GM19043 (cell line): ENCODE data around the gene TSPAN2.

Experiments used
- ATAC-seq: cut with Tn5 transposase; IDR thresholded peaks from one replicate; pipeline ENCODE4 v1.9.1; 2021; ENCODE audit warnings: low read depth; ENCODE audit not compliant: unreplicated experiment

The TSPAN2 gene

DNA sequence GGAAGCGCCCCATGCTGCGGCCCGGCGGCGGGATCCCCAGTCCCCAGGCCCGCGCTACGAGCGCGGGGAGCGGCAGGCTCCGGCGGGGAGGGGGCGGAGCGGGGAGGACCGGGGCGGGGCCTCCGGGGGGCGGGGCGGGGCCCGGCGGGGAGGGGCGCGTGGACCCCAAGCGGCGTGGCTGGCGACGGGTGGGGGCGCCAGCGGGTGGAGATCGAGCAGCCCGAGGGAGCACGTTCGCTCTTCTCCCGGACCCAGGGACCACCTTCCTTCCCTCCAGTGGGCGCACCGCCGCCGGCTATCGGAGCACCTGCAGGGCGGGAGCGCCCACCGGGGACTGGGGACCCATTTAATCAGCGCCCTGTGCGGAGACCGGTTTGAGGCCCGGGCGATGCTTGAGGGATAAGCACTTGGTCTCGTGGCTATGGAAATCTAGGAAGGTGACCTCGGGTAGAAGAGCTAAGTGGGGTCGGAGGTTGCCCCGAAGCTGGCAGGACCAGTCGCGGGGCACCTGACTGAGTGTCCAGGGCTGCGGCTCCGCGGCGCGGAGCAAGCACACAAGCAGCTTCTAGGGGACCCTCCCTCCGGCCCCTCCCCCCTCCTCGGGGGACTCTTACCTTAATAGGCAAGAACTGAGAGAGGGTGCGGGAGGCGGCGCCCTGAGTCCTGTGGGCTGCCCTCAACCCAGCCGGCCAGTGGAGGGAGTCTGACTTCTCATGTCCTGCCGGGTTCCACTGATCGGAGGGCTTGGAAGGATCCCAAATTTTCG is at the start of gene TSPAN2:
TSPAN2 (minus strand) TSS at position 84 of the 766 bp plus-strand sequence; CDS start at position 13, 71 bp downstream.
- no peak for ATAC-seq

DNA sequence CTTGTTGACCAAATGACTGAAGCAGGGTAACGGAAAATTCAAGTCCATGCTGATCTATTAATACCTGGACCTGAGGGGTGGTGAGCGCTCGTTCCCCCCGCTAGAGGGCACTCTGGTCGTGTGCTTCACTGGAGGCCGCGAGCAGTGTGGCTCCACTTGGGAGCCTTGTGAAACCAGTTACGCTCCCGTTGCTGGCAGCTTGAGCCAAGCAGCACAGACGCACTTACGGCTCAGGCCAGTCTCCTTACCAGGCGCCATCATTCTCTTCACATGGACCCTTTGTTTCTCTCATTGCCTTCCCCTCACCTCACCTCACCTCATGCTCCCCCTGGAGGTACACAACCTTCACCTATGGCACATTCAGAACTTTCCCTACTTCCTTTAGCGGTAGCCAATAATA is 49.7 kb upstream of the TSPAN2 start:
- ATAC-seq = peak; percentile 92

DNA sequence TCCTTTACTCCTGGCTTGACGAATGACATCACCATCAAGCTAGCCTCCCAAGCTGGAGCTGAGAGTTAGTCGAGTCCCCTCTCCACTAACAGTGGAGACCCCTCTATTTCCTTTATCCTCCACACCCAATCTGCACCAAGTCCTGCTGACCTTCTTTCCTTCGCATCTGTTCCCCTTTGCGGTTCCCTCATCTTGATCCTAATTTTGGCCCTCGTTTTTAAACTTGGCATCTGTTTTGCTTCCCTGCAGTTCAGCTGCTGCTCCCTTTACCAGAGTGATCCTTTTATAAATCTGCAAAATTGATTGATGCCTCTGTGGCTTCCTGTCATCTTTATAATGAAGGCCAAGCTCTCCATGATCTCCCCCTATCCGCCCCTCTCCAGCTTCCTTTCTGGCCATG is 49.0 kb upstream of the TSPAN2 start:
- ATAC-seq = no peak

DNA sequence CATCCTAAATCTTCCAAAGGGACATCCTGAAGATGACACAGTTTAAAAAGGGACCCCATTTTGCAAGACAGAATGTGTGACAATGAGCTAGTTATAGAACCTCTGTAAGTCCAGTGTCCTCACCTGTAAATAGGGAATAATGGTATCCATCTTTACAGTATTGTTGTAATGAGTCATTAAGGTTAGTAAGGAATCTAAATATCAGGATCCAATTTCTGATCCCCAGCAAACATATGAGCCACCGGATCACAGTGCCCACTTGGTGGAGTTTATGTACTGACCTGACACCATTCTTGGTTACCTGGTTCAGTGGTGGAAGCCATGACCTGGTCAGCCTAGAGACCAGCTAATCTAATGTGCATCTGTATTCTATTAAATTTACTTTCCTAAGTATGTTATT is 47.9 kb upstream of the TSPAN2 start:
- ATAC-seq = no peak

DNA sequence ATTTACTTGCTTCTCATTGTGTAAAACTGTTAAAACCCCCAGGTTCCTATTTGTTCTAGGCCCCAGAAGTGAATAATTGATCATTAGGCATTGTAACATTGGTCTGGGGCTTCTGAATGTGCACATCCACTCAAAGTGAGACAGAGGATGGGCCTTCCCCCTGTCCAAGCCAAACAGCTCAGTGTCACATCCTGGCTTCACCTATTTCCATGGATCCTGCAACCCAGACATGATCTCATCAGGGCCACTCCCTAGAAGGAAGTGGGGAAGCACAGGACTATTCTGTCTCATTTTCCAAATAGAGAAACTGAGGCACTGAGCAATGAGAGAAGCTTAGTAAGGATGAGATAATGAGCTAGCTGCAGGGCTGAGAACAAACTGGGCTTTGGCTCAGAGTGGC is 47.4 kb upstream of the TSPAN2 start:
- no peak for ATAC-seq

DNA sequence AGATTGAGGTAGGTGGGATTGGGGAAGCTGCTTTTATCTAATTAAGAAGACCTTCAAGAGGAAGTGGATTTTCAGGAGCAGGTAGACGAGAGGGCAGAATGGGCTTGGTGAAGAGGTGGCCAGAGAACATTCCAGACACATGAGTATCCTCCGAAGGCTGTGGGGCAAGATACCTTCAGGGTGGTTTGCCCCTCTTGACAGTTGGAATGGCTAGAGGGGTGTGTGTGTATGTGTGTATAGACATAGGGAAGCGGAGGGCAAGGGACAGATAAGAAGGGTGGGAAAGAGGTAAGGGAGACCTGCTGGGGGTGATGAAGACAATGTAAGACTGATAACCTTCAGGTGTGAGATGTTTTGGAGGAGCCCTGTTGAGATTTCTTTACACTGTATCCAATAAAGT is 46.8 kb upstream of the TSPAN2 start:
- no peak for ATAC-seq

DNA sequence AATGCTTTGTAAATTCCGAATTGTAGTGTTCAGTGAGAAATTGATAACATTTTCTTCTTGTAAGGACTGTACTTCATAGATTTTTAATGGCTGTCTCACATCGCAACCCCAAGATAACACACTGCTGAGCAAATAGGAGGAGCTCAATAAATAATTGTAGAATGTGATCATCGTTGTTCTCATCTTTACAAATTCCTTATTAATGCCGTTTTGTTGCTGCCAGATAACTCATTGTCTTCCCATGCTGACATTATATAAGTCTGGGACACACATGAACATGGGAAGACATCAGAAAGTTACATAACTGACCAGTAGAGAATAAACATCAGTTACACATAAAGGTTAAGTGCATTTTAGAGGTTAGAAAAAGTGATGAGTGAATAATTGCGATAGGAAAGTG is 46.4 kb upstream of the TSPAN2 start:
- ATAC-seq = no peak

DNA sequence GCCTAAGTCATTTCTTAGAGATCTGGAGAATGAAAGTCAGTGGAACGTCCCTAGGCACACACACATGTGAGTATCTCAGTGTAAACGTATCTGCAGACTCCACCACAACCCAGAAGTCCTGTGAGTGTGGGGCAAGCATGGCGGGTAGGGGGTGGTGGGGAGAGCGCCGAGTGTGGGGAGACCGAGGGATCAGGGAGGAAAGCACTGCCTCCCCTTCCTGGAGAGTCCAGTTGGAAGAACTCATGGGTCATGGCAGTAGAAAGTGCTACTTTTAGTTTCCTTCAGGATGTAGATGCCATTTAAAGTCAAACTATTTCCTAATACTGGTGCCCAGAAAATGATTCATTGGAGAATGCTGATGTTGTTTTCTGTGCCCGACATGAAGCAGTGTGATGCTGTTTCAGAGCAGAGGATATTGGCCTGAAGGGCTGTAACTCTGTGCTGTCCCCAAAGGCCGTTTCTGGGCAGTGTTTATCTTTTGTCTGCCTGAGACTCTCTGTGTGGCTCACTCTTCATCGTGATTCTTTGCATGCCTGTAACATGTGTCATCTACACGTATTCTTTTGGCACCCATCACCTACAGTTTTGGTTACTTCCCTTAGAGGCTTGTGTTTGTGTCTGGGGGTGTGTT is 45.7 kb upstream of the TSPAN2 start:
- ATAC-seq = no peak

DNA sequence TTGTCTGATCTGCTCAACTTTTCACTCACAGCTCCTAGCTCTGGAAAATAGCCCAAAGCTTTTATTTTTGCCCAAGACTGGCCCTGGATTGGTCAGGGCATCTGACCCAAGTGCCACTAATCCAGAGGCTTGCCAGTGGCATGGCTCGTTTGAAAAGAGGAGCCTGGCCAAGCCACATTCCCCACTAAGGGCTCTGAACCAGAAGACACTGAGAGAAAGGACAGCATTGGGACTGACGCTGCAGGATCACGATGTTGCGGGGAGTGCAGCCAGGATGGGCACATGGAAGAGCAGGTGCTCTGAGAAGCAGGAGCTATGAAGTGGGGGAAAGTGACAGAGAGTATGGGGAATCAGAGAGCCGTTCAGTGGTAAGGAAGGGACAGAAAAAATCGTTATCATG is 44.9 kb upstream of the TSPAN2 start:
- ATAC-seq = no peak

DNA sequence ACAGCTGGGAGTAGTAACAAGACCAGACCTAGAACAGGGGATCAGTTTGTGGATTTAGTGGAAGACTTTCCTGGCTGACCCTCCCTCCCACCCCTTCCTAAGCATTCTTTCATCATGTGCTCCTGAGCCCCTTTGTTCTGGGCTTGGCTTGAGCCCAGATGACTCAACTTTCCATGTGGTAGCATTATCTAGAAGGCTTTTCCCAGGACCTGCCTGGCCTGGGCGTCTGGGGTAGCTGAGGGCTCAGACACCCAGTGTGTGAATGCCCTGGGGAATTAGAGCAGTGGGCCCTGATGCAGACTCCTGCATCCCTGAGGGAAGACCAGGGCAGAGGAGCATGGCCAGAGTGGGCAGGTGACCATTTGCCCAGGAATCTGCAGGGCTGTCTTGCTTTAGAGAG is 44.1 kb upstream of the TSPAN2 start:
- ATAC-seq = no peak

DNA sequence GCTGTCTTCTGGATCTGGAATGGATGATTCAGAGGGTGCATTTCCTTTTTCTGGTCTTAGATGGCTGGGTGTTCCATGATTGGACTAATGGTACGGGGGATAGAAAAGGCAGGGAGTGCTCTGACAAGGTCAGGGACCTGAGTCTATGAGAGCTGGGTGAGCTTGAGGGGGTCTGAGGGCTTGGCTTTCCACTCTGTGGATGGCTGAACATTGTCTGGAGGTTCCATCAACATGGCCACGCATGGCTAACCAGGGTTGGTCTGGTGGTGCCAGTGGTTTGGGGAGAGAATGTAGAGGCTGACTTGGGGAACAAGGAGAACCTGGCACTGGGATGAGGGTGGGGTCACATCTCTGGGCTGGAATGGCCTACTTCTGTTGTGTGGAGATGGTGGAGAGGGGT is 41.5 kb upstream of the TSPAN2 start:
- ATAC-seq = no peak

DNA sequence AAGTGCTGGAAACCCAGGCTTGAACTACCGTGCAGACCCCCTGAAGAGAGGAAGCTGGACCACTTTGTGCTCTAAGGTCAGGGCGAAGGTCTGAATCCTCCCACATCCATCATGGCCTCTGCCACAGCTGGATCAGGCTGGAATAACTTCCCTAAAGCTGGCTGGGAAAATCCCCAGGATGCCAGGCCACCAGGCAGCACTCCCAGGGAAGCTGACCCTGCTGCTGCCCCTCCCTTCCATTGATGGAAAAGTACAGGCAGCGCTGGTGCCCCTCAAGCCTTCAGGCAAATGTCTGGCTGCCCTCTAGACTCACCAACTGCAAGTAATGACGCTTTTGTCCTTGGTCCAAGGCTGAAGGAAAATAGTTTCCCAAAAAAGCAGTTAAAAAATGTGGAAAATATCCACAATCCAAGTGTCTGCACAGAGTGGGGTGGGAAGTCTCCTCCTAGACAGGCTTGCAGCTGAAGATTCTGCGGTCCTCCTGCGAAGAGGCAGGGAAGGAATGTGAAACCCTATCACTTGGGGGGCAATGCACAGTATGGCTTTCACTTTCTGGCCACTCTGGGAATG is 39.9 kb upstream of the TSPAN2 start:
- ATAC-seq = no peak

DNA sequence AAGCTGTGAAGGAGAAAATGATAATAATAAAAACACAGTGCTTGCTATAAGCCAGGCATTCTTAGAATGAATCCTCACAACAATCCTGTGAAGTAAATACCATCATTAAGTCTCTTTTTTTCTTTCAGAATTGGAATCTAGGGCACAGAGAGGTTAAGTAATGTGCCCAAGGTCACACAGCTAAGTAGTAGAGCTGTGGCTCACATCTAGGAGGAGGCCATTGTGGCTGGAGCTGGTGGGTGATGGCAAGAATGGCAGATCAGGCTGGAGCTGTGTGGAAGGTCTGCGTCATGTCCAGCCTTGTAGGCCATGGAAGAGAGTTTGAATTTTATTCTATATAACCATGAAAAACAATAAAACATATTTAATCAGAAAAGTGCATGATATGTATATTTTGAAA is 38.2 kb upstream of the TSPAN2 start:
- no peak for ATAC-seq

DNA sequence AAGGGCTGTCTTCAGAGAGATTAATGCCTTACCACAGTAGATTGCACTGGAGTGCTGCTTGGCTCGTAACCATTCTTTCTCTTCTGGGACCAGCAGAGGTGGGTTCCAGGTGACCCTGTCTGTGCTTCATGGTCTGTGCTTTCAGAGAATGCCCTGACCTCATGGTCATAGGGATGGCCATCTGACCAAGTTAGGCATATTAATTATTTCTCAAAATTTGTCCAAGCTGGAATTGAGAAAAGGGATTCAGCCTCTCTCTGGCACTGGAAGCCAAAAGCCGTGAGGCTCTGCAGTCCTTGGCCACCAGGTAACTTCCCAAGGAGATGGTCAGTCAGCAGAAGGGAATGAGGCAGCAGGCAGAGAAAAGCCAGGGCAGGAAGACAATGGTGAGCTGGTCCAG is 37.2 kb upstream of the TSPAN2 start:
- no peak for ATAC-seq

DNA sequence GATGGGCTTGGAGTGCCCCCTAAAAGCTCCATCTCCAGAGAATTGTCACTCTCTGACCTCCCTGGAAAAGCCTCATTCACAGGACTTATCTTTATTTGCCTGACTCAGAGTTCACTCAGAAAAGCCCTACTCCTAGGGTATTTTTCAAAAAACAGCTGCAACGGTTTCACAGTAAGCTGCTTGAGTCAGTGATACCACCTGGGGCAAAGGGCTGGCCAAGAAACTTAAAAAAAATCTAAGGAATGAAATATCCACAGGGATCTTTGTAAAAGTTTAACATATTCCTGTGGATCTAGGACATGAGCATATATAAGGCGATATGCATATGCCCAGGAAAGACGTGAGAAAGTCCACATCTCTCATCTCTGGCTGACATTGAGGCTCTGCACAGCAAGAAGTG is 33.8 kb upstream of the TSPAN2 start:
- no peak for ATAC-seq

DNA sequence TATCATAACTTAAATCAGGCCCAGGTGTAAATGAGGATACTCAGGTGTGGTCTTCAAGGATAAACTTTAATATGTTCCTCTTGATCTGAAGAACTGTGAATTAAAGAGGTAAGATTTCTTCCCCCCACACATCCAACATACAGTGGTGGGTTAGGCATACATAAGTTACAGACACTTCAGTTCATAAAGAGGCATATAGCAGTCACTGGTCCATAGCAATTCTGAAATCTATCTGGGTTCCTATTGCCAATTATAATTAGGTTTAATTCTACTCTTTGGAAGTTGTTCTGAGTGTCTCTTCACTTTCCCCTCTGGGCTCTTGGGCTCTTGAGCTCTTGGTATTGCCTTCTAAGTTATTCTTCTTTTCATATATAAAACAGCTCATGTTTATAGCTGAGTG is 32.5 kb upstream of the TSPAN2 start:
- ATAC-seq = no peak

DNA sequence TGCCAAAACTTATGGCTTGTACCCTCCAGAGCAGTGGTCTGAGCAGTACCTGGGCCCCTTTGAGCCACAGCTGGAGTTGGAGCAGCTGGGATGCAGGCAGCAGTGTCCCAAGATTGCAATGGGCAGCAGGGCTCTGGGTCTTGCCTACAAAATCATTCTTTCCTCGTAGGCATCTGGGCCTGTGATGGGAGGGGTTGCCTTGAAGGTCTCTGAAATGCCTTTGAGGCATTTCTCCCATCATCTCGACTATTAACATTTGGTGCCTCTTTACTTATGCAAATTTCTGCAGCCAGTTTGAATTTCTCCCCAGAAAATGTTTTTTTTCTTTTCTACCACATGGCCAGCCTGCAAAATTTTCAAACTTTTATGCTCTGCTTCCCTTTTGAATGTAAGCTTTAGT is 31.0 kb upstream of the TSPAN2 start:
- no peak for ATAC-seq

DNA sequence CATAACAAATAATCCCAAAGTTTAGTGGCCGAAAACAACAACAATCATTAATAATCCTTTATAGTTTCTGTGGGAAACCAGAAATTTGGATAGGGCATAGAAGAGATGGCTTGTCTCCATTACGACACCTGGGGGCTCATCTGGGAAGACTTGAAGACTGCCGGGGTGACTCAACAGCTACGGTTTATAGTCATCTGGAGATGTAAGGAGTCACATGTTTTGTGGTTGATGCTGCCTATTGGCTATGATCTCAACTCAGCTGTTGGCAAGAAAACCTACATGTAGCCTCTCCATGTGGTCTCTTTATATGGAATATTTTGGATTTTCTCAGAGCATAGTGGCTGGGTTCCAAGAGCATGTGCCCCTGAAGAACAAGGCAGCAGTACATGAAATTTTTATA is 29.3 kb upstream of the TSPAN2 start:
- ATAC-seq = no peak

DNA sequence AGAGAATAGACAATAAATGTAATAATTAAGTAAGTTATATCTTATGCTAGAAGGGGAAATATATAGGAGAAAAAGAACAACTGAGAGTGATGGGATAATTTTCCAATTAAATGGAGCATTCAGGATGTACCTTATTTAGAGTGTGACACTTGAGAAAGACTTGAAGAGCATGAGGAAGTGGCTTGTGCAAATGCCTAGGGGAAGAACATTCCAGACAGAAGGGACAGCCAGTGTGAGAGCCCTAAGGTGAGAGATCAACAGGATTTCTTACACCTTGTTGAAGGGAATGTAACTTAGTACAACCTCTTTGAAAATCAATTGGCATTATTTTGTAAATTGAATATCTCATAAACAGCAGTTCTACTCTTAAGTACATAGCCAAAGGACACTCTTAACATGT is 28.8 kb upstream of the TSPAN2 start:
- no peak for ATAC-seq

DNA sequence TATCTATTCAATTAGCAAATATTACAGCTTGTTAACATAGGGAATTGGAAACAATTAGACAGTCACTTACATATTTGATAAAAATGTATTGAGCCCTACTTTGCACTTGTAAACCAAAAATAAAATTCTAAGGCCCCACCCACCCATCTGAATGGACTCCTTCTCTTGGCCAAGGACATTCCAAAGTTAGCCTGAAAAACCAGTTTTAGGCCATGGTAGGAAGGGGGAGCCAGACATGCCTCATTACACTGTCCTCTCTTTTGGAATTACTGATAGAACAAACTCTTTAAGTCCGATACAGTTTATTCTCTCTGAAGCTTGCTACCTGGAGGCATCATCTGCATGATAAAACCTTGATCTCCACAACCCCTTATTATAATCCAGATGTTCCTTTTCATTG is 28.0 kb upstream of the TSPAN2 start:
- ATAC-seq = no peak

DNA sequence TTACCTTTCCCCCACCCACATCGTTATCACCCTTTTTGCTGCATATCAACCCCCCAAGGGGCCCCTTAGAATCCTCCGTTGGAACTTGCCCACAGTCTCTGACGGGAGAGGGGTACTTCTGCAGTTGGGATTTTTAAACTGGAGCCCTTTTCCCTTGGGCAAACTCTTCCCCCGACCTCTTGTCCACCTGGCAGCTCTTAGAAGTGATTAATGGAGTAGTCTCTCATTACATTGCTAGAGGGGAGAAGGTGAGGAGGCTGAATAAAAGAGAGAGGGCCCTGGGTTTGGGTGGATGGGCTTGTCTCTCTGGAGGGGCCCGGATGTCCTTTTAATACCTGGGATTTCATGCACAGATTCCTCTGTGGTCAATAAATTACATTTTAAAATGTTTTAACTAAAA is 27.2 kb upstream of the TSPAN2 start:
- ATAC-seq = no peak

DNA sequence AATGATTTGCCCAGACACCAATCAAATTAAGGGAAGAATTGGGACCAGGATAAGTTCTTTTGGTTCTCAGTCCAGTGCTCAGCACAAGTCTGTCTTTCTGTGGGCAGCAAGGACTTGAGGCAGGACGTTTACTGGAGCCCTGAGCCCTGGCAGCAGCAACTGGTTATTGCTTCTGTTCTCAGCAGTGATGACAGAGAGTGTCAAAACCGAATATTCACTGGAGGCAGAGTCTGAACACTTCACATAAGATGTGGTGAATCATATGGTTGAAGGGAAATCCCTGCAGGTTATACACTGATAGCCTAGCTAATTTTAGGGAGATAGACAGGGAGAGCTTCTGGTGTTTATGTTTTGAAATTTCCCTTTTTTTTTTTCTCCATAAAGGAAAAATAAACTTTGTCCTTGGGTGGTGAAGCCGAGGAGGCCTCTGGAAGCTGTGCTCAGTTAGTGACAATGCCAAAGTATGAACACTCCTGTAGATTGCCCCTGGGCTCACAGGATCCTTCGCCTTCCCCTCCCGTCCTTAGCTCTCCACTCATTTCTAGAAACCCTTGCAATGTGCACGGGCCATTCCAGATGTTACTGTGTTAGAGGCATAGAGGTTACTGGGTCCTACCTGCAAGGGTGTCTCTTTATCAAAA is 26.3 kb upstream of the TSPAN2 start:
- ATAC-seq = no peak
